ENCODE results near the gene SLC37A2.
"Not testable (repeated sequence)": the region's sequence is repeated elsewhere in the genome, so short reads cannot be mapped to it uniquely, and the experiment has no call there.

The SLC37A2 gene

DNA sequence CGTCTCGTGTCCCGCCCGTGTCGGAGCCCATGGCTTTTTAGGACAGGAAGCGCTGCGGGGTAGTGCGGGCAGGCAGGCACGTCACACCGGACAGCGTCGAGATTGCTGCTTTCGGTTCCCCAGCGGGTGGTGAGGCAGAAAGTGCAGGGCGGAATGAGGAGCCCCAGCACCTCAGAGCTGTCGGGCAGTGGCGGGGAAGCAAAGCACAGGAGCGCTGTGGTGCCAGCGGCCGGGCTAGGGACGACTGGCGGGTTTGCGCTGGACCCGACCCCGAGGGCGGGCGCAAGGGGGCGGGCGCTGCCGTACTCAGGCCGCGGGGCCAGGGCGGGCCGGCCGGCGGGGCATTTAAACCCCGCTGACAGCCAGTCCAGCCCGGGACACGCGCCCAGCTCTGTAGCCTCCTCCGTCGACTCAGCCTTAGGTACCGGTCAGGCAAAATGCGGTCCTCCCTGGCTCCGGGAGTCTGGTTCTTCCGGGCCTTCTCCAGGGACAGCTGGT, at the start of gene SLC37A2:
SLC37A2 (plus strand) TSS at position 375 of the 498 bp plus-strand sequence; CDS start at position 438, 63 bp downstream.
- no peak for DNase-seq (ENCODE audit: low read depth in 2 of 2)

DNA sequence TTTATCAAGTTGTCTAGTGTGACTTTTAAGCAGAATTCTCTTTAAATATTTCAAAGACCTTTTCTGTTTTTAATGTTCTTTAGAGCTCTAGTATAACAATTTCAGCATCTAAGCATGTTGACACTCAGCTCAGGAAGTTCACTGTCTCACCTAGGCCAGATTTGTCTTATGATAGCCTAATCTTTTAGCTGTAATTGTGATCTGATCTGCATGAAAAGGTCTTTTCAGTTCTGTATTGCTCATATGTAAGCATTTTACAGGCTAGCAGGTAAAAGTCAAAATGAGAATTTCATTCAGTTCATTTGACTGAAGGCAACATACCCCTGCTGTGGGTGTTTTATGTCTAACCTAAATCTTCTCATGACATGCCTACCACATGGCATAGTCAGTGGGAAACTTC, 46.7 kb upstream of the SLC37A2 start:
- no peak for DNase-seq (ENCODE audit: low read depth in 2 of 2)

DNA sequence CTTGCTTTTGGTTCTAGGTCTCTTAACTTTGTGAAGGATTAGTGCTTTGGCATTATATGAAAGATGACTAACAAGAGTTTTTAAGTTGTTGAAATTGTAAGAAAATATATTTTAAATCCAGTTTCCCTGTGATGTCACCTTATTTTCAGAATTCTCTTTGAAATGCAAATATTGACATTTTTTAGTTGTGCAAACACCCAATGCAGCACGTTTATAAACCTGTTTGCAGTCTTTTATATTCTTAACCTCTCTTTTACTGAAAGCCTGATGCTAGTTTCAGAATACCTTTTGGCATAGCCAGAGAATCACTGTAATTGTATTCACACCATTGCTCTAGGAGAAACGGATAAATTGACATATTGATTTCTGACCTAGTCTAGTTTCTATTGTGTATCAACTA, 42.8 kb upstream of the SLC37A2 start:
- DNase-seq (ENCODE audit: low read depth in 2 of 2): no peak

DNA sequence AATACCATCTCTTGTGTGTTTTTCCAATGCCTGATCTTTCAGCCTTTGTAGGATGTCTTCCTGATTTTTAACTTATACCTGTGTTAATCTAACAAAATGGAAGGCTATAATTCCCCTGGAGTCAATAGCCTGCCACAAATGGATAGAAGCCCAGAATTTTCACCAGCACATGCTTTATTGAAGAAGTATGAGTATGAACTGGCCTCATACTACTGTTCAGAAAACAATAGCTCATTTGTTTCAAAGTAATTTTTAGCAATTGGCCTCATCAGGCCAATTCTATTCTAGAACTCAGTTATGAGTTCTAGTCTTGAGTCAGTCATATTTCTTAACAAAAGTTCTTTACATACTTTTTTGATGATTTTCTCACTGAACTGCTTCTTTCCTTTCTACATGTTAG, 40.6 kb upstream of the SLC37A2 start:
- no peak for DNase-seq (ENCODE audit: low read depth in 2 of 2)

DNA sequence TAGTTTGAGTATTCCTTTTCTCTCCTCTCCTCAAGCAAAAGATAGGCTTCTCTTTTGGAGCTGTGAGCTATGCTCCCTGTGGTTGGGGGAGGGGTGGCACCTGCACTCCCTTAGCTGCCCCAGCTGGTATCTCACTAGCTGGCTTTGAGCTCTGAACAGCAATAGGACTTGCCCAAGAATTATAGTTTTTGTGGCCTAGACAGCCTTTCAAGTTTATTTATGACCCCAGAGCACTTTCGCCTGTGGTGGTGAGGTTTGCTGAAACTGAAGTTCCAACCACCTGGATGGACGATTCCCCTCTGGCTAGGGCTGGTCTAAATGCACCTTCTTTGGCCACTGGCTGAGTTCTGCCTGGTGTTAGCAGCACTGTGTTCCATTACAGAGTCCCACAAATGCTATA, 37.1 kb upstream of the SLC37A2 start:
- no peak for DNase-seq (ENCODE audit: low read depth in 2 of 2)

DNA sequence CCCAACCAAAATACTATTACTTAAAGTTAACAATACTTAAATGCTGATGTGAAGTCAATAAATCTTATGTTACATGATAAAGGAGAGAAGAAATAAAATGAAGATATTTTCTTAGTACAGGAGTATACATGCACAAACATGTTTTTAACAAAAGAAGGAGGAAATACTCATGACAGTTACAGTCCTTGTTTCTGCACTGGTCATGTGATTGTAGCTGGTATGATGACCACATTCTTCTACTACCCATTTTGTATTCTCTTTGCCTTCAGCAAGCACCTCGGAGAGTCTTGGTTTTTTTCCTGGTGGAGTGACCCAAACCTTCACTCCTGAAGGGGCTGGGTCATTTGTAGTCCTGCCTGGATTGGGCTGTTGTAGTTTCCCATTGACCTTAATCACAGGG, 33.7 kb upstream of the SLC37A2 start:
- not testable (repeated sequence) for DNase-seq (ENCODE audit: low read depth in 2 of 2)

DNA sequence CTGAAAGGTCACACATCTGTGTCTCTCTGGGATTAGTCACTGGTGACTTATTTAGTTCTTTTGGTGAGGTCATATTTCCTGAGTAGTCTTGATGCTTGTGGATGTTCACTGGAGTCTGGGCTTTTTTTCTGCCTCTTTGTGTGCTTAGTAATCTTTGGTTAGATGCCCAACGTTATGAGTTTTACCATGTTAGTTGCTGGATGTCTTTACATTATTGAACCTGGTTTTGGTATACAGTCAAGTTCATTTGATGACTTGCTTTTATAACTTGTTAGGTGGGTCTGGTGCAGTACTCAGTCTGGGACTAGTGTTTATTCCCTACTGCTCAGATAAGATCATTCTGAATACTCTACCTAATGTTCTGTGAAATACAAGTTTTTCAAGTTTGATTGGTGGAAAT, 26.2 kb upstream of the SLC37A2 start:
- peak; percentile 59 for DNase-seq (ENCODE audit: low read depth in 2 of 2)

DNA sequence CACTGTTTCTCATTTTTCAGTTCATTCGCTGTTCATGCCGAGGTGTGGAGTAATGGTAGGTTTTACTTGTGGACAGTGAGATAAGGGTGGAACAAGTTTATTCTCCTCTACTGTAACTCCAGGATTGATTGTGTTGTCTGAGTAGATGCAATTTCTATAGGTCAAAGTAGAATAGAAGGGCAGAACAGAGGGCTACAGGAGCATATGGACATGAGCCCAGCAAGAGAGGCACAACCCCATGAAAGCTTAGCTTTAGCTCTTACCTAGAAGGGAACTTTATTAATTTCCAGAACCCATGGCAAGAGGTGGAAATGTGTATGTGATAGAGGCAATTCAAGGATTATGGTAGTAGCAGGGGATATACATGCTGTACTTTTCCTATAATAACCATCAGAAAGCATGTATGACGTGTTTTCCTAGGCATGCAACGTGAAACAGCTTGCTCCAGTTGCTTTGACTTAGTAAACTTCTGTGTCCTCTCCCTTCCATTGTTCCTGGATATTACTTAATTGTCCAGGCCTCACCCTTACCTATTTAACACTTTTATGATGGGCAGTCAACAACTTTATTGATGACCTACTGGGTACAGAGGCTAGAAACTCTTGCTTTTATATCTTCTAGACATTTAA, 13.8 kb upstream of the SLC37A2 start:
- no peak for DNase-seq (ENCODE audit: low read depth in 2 of 2)

DNA sequence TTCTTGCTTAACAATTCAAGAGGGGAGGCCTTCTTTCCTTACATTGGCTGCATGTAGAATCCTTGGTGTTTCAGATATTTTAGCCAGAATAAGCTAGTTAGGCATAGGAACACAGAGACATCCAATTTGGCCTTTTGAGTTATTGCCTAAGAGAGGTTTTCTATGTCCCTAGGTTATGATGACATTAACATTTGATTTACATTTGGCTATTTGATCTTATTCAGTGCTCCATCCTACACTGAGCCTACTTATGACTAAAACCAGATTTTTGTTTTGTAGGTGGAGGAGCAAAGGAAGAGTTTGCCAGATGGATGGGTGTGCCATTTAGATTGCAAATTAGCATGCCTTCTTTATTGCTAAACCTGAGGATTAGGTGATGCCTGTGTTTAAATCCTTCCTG, 11.1 kb upstream of the SLC37A2 start:
- no peak for DNase-seq (ENCODE audit: low read depth in 2 of 2)

DNA sequence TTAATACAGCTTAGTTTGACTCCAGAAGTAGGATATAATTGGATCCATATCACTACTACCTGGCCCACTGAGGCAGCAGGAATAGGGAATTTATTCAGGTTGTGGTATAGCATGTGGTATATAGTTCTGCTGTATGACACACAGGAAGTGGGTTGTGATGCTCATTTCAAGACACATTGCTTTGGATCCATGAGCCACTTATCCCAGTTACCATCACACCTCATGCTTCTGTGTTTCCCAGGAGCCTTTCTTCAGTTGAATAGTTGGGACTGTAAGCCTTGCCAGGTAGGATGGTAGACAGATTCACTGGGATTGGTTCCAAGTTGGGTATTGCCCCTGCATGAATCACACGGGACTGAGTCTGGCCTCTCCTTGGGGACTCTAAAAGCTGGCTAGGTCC, 9.9 kb upstream of the SLC37A2 start:
- DNase-seq (ENCODE audit: low read depth in 2 of 2): no peak

DNA sequence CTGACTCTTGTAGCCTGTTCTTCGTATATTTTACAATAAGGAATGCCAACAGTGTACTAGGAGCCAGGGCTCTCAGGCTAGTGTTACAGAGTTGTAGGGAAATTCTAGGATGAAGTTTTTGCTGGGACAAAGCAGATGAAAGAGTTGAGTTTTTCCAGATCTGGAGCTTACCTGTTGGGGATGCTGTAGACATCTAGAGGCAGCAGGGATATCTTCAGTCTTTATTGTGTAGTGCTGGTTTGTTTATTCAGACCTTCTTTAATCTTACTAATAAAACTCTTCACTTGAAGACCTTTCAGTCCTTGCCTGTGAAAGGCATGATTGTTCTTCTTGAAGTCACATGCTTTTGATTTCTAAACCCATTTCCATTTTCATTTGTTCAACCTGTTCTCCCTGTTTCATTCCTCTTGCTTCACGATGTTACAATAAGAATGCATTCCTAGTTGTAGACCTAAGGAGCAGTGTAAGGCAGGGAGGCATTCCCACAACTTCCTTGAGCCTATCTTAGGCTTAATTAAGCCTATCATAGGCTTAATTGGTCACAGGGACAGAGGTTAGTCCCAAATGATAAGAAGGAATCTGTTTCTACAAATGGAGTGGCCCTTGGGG, 7.9 kb upstream of the SLC37A2 start:
- DNase-seq (ENCODE audit: low read depth in 2 of 2): no peak

DNA sequence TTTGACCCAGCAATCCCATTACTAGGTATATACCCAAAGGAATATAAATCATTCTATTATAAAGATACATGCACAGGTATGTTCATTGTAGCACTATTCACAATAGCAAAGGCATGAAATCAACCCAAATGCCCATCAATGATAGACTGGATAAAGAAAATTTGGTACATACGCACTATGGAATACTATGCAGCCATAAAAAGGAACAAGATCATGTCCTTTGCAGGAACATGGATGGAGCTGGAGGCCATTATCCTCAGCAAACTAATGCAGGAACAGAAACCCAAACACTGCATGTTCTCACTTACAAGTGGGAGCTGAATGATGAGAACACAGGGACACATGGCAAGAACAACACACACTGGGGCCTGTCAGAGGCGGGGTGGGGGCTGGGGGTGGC, 7.0 kb upstream of the SLC37A2 start:
- not testable (repeated sequence) for DNase-seq (ENCODE audit: low read depth in 2 of 2)

DNA sequence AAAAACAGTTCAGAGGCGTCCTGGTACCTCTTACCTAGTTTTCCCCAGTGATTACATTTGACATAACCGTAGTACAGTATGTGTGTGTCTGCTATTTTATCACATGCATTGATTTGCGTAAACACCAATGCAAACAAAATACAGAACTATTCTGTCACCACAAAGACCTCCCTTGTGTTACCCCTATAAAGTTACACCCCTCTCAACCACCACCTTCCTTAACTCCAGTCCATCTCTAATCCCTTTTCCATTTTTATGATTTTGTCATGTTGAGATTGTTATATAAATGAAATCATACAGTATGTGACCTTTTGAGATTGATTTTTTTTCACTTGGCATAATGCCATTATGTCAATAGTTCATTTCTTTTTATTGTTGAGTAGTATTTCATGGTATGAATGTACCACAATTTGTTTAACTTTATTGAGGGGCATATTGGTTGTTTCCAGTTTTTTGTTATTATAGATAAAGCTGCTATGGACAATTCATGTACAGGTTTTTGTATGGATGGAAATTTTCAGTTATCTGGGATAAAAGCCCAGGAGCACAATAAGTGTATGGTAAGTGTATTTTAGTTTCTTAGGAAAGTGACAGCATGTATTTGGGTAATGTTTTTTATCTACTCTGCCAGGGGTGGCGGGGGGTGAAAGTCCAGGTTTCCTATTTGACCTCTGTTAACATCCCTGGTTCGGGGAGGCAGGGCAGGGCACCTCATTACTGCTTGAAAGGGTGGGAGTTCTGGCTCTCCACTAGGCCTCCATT, 6.0 kb upstream of the SLC37A2 start:
- no peak for DNase-seq (ENCODE audit: low read depth in 2 of 2)

DNA sequence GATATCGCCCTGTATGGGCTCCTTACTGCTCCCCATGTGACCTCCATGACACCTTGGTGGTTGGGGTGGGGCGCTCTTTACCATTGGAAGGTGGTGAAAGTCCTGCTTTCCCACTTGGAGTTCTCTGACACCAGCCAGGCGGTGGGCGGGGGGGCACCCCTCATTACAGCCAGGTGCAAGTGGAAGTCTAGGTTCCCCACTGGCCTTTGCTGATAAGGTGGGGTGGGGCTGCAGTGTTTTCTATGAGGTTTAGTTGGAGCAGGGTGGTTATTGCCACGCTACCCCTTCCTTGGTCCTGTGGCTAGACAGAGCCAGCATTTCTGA, 5.5 kb upstream of the SLC37A2 start:
- DNase-seq (ENCODE audit: low read depth in 2 of 2): no peak

DNA sequence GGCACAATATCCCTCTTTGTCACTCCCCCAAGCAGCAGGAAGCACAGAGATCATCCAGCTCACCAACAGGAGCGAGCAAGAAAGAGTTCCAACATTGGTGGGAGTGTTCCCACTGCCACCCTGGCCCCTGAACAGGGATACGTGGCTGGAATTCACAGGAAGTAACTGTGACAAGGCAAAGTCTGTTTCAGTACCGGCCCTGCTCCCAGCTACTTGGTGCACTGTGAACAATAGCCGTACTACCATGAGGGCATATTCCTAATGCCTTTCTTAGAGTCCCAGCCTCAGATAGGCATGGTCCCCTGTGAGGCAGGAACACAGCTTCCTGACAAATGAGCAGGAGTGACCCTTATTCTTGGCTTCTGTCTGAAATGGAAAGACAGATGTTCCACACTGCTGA, 1.8 kb upstream of the SLC37A2 start:
- no peak for DNase-seq (ENCODE audit: low read depth in 2 of 2)

DNA sequence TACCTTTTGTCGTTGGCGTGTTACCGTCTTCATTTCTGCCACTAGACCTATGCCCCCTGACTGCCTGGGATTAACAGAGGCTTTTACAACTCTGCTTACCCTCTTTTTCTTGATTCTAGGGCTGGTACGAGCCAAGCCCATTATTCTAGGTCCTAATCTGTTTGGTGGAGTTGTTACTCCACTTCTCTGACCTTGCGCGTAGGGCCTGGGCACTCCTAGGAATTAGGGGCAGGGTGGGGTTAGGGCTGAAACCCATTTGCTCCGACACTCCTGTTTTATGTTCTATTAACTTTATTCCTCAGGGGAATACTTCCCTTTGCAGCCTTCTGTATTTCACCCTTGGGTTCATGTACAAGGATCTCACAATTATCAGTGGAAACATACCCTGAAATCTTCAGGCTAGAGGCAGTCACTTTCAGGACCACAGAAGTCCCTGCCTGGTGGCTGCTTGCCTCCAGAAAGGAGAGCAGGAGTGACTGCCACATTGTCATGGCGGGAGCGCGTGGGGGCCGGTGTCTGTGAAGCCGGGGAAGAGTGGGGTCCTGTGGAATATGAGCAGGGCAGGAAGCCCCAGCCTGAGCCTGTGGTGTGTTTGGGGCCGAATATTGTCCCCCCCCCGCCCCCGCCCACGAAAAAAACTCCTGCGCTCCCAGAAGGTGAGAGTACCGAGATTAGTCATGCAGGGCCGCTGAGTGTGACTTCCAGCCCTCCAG, 731 bp upstream of the SLC37A2 start:
- DNase-seq (ENCODE audit: low read depth in 2 of 2): no peak

DNA sequence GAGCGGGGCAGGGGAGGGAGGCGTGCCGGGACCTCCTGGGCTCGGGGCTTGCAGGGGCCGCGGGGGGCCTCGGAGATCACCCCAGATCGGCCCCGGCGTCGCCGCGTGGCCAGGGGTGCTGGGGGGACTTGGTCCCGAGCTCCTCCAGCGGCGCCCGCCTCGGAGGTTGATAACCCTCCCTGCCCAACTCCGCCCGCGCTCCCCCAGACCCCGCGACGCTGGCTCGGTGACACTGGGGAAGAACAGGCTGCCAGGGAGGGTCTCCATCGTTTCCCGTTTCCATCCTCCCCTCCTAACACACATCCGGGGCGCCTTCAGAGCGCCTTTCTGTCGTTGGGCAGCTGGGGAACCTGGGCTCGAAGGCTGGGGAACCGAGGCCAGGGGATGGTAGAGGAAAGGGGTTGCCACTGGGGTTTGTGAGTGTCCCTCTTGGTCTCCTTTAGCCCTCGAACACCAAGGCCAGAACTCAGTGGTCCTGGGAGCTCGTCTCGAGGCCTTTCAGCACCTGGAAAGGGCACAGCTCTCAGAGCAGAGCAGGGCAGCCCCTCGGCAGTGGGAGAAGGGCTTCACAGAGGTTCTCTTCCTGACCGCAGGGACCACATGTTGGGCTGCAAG, 431 bp downstream of the SLC37A2 start:
- DNase-seq (ENCODE audit: low read depth in 2 of 2): no peak

DNA sequence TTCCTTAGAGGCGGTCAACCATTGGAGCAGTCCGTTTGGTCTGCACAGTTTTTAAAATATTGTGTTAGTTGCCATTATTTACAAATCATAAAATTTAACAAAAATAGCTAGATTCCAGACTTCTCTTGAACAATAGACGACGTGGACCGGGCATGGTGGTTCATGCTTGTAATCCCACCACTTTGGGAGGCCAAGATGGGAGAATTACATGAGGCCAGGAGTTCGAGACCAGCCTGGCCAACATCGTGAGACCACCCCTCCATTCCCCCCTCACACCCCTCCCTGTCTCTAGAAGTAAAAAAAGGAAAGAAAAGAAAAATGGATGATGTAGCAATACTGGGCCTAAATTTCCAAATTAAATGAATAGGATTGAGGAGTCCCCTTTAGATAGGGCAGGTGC, 965 bp downstream of the SLC37A2 start:
- DNase-seq (ENCODE audit: low read depth in 2 of 2): no peak

DNA sequence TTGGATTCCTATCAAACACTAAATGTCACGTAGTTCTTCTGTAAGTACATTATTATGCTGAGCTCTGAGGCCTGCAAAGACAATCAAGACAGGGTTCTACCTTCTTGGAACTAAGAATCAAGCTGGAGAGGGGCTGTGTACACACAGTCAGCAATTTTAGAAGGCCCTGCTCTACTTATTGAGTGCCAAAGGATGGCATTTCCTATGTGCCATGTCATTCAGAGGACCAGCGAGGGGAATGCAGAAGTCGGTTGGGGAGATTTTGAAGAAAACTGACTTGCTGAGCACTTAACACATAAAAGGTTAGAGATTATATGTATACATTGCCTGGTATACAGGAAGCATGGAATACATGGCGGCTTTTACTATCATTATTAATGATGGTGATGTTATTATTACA, 5.3 kb downstream of the SLC37A2 start:
- DNase-seq (ENCODE audit: low read depth in 2 of 2): no peak

DNA sequence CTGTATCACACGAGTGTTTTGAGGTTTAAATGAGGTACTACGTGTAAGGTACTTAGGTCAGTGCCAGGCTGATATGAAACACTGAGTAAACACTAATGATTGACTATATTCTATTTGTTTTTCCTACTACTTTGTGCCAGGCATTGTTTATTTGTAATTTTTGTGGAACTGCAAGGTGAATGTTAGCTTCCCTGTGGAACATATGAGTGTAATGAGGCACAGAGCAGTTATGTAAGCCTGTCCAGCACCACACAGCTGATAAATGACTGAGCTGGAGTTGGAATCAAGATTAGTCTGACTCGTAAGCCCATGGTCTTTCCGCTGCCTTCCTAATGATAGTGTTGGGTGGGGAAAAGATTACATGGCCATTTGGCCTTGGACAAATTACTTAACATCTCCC, 5.9 kb downstream of the SLC37A2 start:
- DNase-seq (ENCODE audit: low read depth in 2 of 2): no peak

DNA sequence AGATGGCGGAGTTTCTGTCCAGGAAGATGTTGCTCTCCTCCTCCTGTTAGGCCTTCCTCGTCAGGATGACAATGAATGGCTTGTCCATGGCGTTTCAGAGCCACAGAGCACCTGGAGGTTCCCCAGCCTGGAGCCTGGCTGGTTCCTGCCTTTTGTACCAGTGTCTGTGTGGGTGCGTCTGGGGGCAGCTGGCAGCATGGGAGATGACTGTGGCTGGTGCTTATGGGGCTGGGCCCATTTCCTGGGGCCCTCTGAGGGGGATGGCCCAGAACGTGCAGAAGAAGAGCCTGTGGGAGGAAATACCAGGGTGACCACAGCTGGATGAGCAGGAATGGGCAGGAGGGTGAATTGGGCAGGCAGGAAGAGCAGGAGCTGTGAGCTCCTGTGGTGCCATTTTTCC, 6.7 kb downstream of the SLC37A2 start:
- DNase-seq (ENCODE audit: low read depth in 2 of 2): no peak

DNA sequence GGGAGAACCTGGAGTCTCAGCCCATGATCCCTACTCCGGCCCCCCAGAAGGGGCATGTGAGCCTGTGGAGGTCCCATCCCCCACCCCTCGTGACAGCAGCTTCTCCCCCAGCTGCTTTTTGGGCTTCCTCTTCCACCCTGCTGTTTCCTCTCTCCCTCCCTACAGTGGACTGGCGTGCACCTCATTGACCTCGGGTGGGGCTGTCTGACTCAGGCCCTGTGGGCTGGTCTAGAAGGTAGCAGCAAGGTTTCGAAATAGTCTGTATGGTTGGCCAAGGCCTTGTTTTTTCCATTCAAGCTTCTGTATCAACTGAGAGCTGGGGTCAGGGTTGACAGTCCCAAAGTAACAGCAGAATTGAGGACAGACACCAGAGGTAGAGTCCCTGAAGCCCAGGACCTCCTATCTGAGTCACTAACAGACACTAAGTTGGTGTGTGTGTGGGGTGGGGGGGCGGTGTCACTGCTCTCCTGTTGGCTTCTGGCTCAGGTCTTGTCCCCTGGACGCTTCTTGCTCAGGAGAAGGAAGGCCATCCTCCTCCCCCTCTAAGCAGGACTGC, 7.7 kb downstream of the SLC37A2 start:
- DNase-seq (ENCODE audit: low read depth in 2 of 2): no peak
